ENCODE data around the gene TRAPPC12. TPM values are rescaled to one million over a fixed set of nuclear protein-coding genes. Genes with fewer than 3 reads are reported as not detected.

TRAPPC12 gene
- polyA plus RNA-seq, 1 donor (not counting 4 experiments of a cell fraction or from before 2014, with no cell fraction given), result 44.2 TPM

- H3K27me3 ChIP-seq (ENCODE audit: control insufficient read depth, extremely low read depth, insufficient read depth, low read length), result no peaks in the 10 kb centered on the region
- H3K9ac ChIP-seq (ENCODE audit: control insufficient read depth, extremely low read depth, insufficient read depth, low read length), result no peak overlapping the region
- no peaks in the 10 kb centered on the region for H3K9me3 ChIP-seq (ENCODE audit: control insufficient read depth, low read depth, low read length)
- H3K79me2 ChIP-seq (ENCODE audit: control insufficient read depth, insufficient read depth, low read length), result no peaks in the 10 kb centered on the region
- DNase-seq (ENCODE audit: low read depth, low spot score) (no peak), FAIRE-seq (no peak)
- TF ChIP-seq EZH2 (IDR thresholded peaks at IDR 0.05; ENCODE audit: low read length), result no peak
- no peak for TF ChIP-seq CTCF (optimal IDR thresholded peaks at IDR 0.05 in 1 of 3, IDR thresholded peaks at IDR 0.05 in 1 of 3, conservative IDR thresholded peaks at IDR 0.05 in 1 of 3; ENCODE audit: extremely low read depth in 1 of 3, insufficient read depth in 2 of 3, low read length in 3 of 3)
- H3K9me1 ChIP-seq (ENCODE audit: control insufficient read depth, extremely low read depth, insufficient read depth, low read length), result no peaks in the 10 kb centered on the region
- no peaks in the 10 kb centered on the region for H3K4me1 ChIP-seq (ENCODE audit: control insufficient read depth, extremely low read depth, insufficient read depth, low read length)
- no peak overlapping the region for H3K27ac ChIP-seq (ENCODE audit: control insufficient read depth, insufficient read depth, low read length)
- no peak overlapping the region for H3K4me2 ChIP-seq (ENCODE audit: control insufficient read depth, extremely low read depth, insufficient read depth, low read depth, low read length)
- H2AFZ ChIP-seq (ENCODE audit: control insufficient read depth, low read length), result no peak overlapping the region
- peaks cover 4% of the 10 kb centered on the region for H4K20me1 ChIP-seq (ENCODE audit: control insufficient read depth, extremely low read depth, insufficient read depth, low read length)
- no peak overlapping the region for H3K4me3 ChIP-seq (ENCODE audit: control insufficient read depth in 2 of 3, extremely low read depth in 1 of 3, insufficient read depth in 2 of 3, low read depth in 1 of 3, low read length in 3 of 3)
- H3K36me3 ChIP-seq (ENCODE audit: control insufficient read depth in 2 of 2, extremely low read depth in 1 of 2, insufficient read depth in 2 of 2, low read length in 2 of 2), result peaks cover 14 to 24% of the 10 kb centered on the region in 2 experiments
- dilution Hi-C loops (cut with MboI; ENCODE audit: extremely low pct_ligation_motif_present, low sequenced_read_pairs), result no loop called here
Measured at GRCh38 chr2:3432693-3433338, 53.3 kb downstream of the TRAPPC12 start.

- dilution Hi-C loops (cut with MboI; ENCODE audit: extremely low pct_ligation_motif_present, low sequenced_read_pairs), result no loop called here
- Histone ChIP-seq H3K36me3 (ENCODE audit: control insufficient read depth in 2 of 2, extremely low read depth in 1 of 2, insufficient read depth in 2 of 2, low read length in 2 of 2) (peaks cover 14 to 24% of the 10 kb centered on the region in 2 experiments), H3K4me3 (ENCODE audit: control insufficient read depth in 2 of 3, extremely low read depth in 1 of 3, insufficient read depth in 2 of 3, low read depth in 1 of 3, low read length in 3 of 3) (no peak overlapping the region), H4K20me1 (ENCODE audit: control insufficient read depth, extremely low read depth, insufficient read depth, low read length) (peaks cover 4% of the 10 kb centered on the region), H2AFZ (ENCODE audit: control insufficient read depth, low read length) (no peak overlapping the region), H3K9me3 (ENCODE audit: control insufficient read depth, low read depth, low read length) (no peaks in the 10 kb centered on the region), H3K9me1 (ENCODE audit: control insufficient read depth, extremely low read depth, insufficient read depth, low read length) (no peaks in the 10 kb centered on the region), H3K79me2 (ENCODE audit: control insufficient read depth, insufficient read depth, low read length) (no peaks in the 10 kb centered on the region), H3K27ac (ENCODE audit: control insufficient read depth, insufficient read depth, low read length) (no peak overlapping the region), H3K4me2 (ENCODE audit: control insufficient read depth, extremely low read depth, insufficient read depth, low read depth, low read length) (no peak overlapping the region), H3K9ac (ENCODE audit: control insufficient read depth, extremely low read depth, insufficient read depth, low read length) (no peak overlapping the region), H3K27me3 (ENCODE audit: control insufficient read depth, extremely low read depth, insufficient read depth, low read length) (no peaks in the 10 kb centered on the region), H3K4me1 (ENCODE audit: control insufficient read depth, extremely low read depth, insufficient read depth, low read length) (no peaks in the 10 kb centered on the region)
- no peak for TF ChIP-seq EZH2 (IDR thresholded peaks at IDR 0.05; ENCODE audit: low read length)
- TF ChIP-seq CTCF (optimal IDR thresholded peaks at IDR 0.05 in 1 of 3, IDR thresholded peaks at IDR 0.05 in 1 of 3, conservative IDR thresholded peaks at IDR 0.05 in 1 of 3; ENCODE audit: extremely low read depth in 1 of 3, insufficient read depth in 2 of 3, low read length in 3 of 3), result no peak
- no peak for DNase-seq (ENCODE audit: low read depth, low spot score)
- no peak for FAIRE-seq
Measured at GRCh38 chr2:3433339-3433699, 53.8 kb downstream of the TRAPPC12 start.
